CD14-positive monocyte (primary cell): ENCODE data around the gene PSMA7. TPM values are rescaled to one million over a fixed set of nuclear protein-coding genes. Genes with fewer than 3 reads are reported as not detected.

Experiments
- DNase-seq, 3 donors: peaks; one replicate each; pipeline ENCODE4 v3.0.0-alpha.2; 2011 to 2022
- H2AFZ ChIP-seq: 2 replicates; pipeline ENCODE4 v1.6.0; 2012; ENCODE audit warnings: mild to moderate bottlenecking, low read depth, low read length, inconsistent platforms; ENCODE audit not compliant: insufficient read depth, poor library complexity, severe bottlenecking
- H3K27ac ChIP-seq, 2 donors: 1 replicate in 1 of 2; 2 replicates in 1 of 2; pipeline ENCODE4 v1.5.1; 2012 to 2013; ENCODE audit warnings: low read length in 2 of 2, control low read depth in 1 of 2, inconsistent platforms in 1 of 2, low read depth in 1 of 2, mild to moderate bottlenecking in 1 of 2
- H3K27me3 ChIP-seq, 2 donors: one replicate each; pipeline versions ENCODE4 v1.6.0 to v1.6.1; 2011 to 2013; ENCODE audit warnings: low read length in 2 of 2; ENCODE audit not compliant: control insufficient read depth in 2 of 2, insufficient read depth in 2 of 2
- H3K36me3 ChIP-seq, 2 donors: replicated peaks in 1 of 2; 1 replicate in 1 of 2; 2 replicates in 1 of 2; pipeline versions ENCODE4 v1.5.1 to v1.6.1; 2012 to 2013; ENCODE audit warnings: low read length in 2 of 2, control low read depth in 1 of 2, inconsistent platforms in 1 of 2, mild to moderate bottlenecking in 1 of 2; ENCODE audit not compliant: insufficient read depth in 2 of 2, control insufficient read depth in 1 of 2
- H3K4me1 ChIP-seq, 2 donors: 1 replicate in 1 of 2; 2 replicates in 1 of 2; pipeline versions ENCODE4 v1.5.1 to v1.6.1; 2012 to 2013; ENCODE audit warnings: low read length in 2 of 2, control low read depth in 1 of 2, inconsistent platforms in 1 of 2, mild to moderate bottlenecking in 1 of 2, moderate library complexity in 1 of 2; ENCODE audit not compliant: insufficient read depth in 2 of 2, control insufficient read depth in 1 of 2
- H3K4me2 ChIP-seq: replicated peaks from 2 replicates; pipeline ENCODE3; 2012; ENCODE audit warnings: low read length, moderate library complexity, mild to moderate bottlenecking; ENCODE audit not compliant: poor library complexity, severe bottlenecking; ENCODE audit errors: extremely low read depth
- H3K4me3 ChIP-seq, 3 experiments: fragments of 200-600 bp in 1 of 3; sonication (generic) in 1 of 3; replicated peaks in 1 of 3; 1 replicate in 2 of 3; 2 replicates in 1 of 3; pipeline ENCODE4 v1.5.1; 2011 to 2013; ENCODE audit warnings: low read length in 3 of 3, mild to moderate bottlenecking in 3 of 3, control low read depth in 2 of 3, low read depth in 2 of 3, inconsistent platforms in 1 of 3, moderate library complexity in 1 of 3
- H3K79me2 ChIP-seq: 2 replicates; pipeline ENCODE4 v1.6.0; 2012; ENCODE audit warnings: mild to moderate bottlenecking, control low read depth, inconsistent platforms, low read length, moderate library complexity; ENCODE audit not compliant: insufficient read depth
- H3K9ac ChIP-seq: 2 replicates; pipeline ENCODE4 v1.6.0; 2017; ENCODE audit warnings: low read length, mild to moderate bottlenecking; ENCODE audit not compliant: insufficient read depth, poor library complexity, severe bottlenecking
- H3K9me3 ChIP-seq, 2 donors: replicated peaks in 1 of 2; 1 replicate in 1 of 2; 2 replicates in 1 of 2; pipeline versions ENCODE4 v1.5.1 to v1.6.1; 2012 to 2013; ENCODE audit warnings: low read length in 2 of 2, control low read depth in 1 of 2; ENCODE audit not compliant: control insufficient read depth in 1 of 2, insufficient read depth in 1 of 2
- H4K20me1 ChIP-seq: 2 replicates; pipeline ENCODE4 v1.6.0; 2012; ENCODE audit warnings: mild to moderate bottlenecking, low read length, control low read depth, moderate library complexity; ENCODE audit not compliant: insufficient read depth
- H3K27ac Mint-ChIP-seq, 7 donors: one replicate each; pipeline ENCODE4 v1.8.0; 2020; ENCODE audit warnings: mild to moderate bottlenecking in 7 of 7, mixed read lengths in 7 of 7, moderate library complexity in 6 of 7, inconsistent platforms in 2 of 7
- H3K27me3 Mint-ChIP-seq, 3 donors: one replicate each; pipeline ENCODE4 v1.8.0; 2021 to 2022; ENCODE audit warnings: low read depth in 3 of 3, mild to moderate bottlenecking in 3 of 3, mixed read lengths in 3 of 3, moderate library complexity in 3 of 3, inconsistent platforms in 1 of 3
- H3K36me3 Mint-ChIP-seq, 2 donors: one replicate each; pipeline ENCODE4 v1.8.0; 2020; ENCODE audit warnings: mixed read lengths in 2 of 2, inconsistent platforms in 1 of 2, mild to moderate bottlenecking in 1 of 2
- H3K4me1 Mint-ChIP-seq: one replicate; pipeline ENCODE4 v1.8.0; 2020; ENCODE audit warnings: mild to moderate bottlenecking, mixed read lengths
- H3K4me3 Mint-ChIP-seq, 2 donors: one replicate each; pipeline ENCODE4 v1.8.0; 2020; ENCODE audit warnings: mild to moderate bottlenecking in 2 of 2, mixed read lengths in 2 of 2, moderate library complexity in 1 of 2
- H3K9me3 Mint-ChIP-seq, 7 donors: one replicate each; pipeline ENCODE4 v1.8.0; 2020 to 2022; ENCODE audit warnings: mixed read lengths in 7 of 7, mild to moderate bottlenecking in 6 of 7, moderate library complexity in 6 of 7, inconsistent platforms in 2 of 7
- CTCF ChIP-seq: fragments of 200-600 bp; IDR thresholded peaks from one replicate; pipeline ENCODE4 v1.8.0; 2022; ENCODE audit warnings: antibody characterized with exemption, mild to moderate bottlenecking
- WGBS: methylation state at CpG from one replicate; pipeline ENCODE4 v1.1.5; 2013; ENCODE audit warnings: missing lambda C conversion rate; ENCODE audit not compliant: insufficient coverage; 5-methylcytosine and 5-hydroxymethylcytosine counted together
- intact Hi-C, 2 donors: fragments of 100-400 bp; cut with micrococcal nuclease; formaldehyde crosslinking; loops; one replicate each; pipeline versions ENCODE4 v1.15.0 to v1.15.1; 2023
- polyA plus RNA-seq, 3 donors: library from polyadenylated mRNA; depleted of rRNA in 1 of 3; unstranded in 2 of 3; stranded (reverse) in 1 of 3; fragments of 300-500 nt in 2 of 3; fragments of >200 nt in 1 of 3; fragmentation: Illumina TruSeq in 2 of 3; gene quantifications; 1 replicate in 2 of 3; 2 replicates in 1 of 3; pipeline ENCODE4 v1.2.3, GENCODE V29; 2012 to 2021

PSMA7 gene
- polyA plus RNA-seq, 3 donors, result 402 to 668 (median 527) TPM

DNA sequence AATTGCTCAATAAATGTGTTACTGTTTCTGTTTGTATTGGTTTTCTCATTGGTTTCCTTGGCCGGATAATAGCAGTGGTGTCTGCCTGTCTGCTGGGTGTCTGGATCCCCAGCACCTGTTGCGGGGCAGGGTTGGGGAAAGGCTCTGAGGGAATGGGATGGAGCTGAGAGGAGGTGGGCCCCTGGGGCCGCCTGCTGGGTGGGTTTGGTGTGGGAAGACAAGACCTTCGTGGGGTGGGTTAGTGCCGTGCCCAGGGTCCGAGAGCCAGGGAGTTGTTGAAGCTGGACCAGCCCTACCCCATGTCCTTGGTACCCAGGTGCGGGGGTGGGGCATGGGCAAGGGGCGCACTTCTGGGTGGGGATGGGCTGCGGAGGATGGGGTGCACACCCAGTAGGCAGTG lies 4.3 kb upstream of the PSMA7 start:
- H3K4me3 Mint-ChIP-seq, result no peak overlapping the region
- Histone ChIP-seq H3K27me3 (no peaks in the 10 kb centered on the region), H3K9ac (no peak overlapping the region), H3K27ac (no peak overlapping the region), H3K79me2 (peaks cover 88% of the 10 kb centered on the region), H2AFZ (no peak overlapping the region), H3K4me1 (peaks cover 9 to 17% of the 10 kb centered on the region in 2 donors), H3K9me3 (peaks cover 0 to 14% of the 10 kb centered on the region in 2 donors), H3K4me2 (no peak overlapping the region), H3K36me3 (peaks cover 0 to 4% of the 10 kb centered on the region in 2 donors), H3K4me3 (no peak overlapping the region), H4K20me1 (peaks cover 84% of the 10 kb centered on the region)
- peak overlapping the region in 4 of 7 donors; percentile 55 to 76 (median 70) for H3K27ac Mint-ChIP-seq
- DNase-seq, result no peak
- no peaks in the 10 kb centered on the region for H3K27me3 Mint-ChIP-seq
- H3K36me3 Mint-ChIP-seq, result peaks cover 12 to 24% of the 10 kb centered on the region in 2 donors
- WGBS, result 94% methylated on average over 7 of the region's 9 CpGs
- TF ChIP-seq CTCF, result no peak
- H3K9me3 Mint-ChIP-seq, result peaks cover 4 to 12% (median 9%) of the 10 kb centered on the region in 7 donors
- H3K4me1 Mint-ChIP-seq, result peaks cover 20% of the 10 kb centered on the region
- intact Hi-C loops, result loop anchor here in 1 of 2 donors (10.0 kb wide), 2 partner anchors 657 to 1837 kb away; partner anchors contain the start of genes OGFR and PRPF6

- no peak overlapping the region for H3K4me3 ChIP-seq
- H3K27me3 ChIP-seq, result no peaks in the 10 kb centered on the region
- WGBS, result 98% methylated on average over 5 of the region's 6 CpGs
- no peak overlapping the region for H3K4me2 ChIP-seq
- intact Hi-C loops, result loop anchor here in 1 of 2 donors (10.0 kb wide), 2 partner anchors 658 to 1838 kb away; partner anchors contain the start of genes OGFR and PRPF6
- H3K36me3 ChIP-seq, result peaks cover 0 to under 1% of the 10 kb centered on the region in 2 donors
- peaks cover 3 to 8% (median 6%) of the 10 kb centered on the region in 7 donors for H3K9me3 Mint-ChIP-seq
- TF ChIP-seq CTCF, result no peak
- peaks cover 8 to 20% of the 10 kb centered on the region in 2 donors for H3K36me3 Mint-ChIP-seq
- no peak overlapping the region for H2AFZ ChIP-seq
- H3K79me2 ChIP-seq, result peaks cover 88% of the 10 kb centered on the region
- peaks cover 0 to 10% of the 10 kb centered on the region in 2 donors for H3K9me3 ChIP-seq
- peaks cover 13 to 21% of the 10 kb centered on the region in 2 donors for H3K4me1 ChIP-seq
- H3K4me3 Mint-ChIP-seq, result no peak overlapping the region
- no peak overlapping the region for H3K9ac ChIP-seq
- peak overlapping the region in 4 of 7 donors; percentile 42 to 76 (median 58) for H3K27ac Mint-ChIP-seq
- no peak overlapping the region for H3K27ac ChIP-seq
- H3K27me3 Mint-ChIP-seq, result no peaks in the 10 kb centered on the region
- H4K20me1 ChIP-seq, result peaks cover 83% of the 10 kb centered on the region
- peaks cover 23% of the 10 kb centered on the region for H3K4me1 Mint-ChIP-seq
- no peak for DNase-seq
These were observed 3.9 kb upstream of the PSMA7 start for GRCh38 chr20:62147125-62147524.
